SHP77 treated with DMSO at 0.1 percent for 48 hours (cell line): ENCODE measurements around the gene ARL5B.

Experiments used
- DNase-seq: peaks from one replicate; lab custom pipeline; 2025; lab: John Stamatoyannopoulos, UW

ARL5B gene

DNA sequence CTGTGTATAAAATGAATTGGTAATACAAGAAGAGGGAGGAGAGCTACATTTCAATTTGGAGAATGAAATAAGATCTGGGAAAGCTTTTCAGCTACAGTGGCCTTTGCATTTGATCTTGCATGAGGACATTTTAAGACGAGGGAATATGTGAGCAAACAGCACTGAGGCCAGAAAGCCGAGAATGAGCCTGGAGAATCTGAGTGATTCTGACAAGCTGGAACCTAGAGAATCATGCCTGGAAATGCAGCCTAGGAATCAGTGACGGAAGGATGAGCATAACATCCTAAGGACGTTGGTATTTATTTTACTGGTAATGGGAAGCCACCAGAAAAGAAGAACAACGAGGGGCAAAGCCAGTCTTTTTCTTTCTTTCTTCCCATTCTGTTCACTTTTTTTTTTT, 44.3 kb downstream of the ARL5B start:
- no peak for DNase-seq

DNA sequence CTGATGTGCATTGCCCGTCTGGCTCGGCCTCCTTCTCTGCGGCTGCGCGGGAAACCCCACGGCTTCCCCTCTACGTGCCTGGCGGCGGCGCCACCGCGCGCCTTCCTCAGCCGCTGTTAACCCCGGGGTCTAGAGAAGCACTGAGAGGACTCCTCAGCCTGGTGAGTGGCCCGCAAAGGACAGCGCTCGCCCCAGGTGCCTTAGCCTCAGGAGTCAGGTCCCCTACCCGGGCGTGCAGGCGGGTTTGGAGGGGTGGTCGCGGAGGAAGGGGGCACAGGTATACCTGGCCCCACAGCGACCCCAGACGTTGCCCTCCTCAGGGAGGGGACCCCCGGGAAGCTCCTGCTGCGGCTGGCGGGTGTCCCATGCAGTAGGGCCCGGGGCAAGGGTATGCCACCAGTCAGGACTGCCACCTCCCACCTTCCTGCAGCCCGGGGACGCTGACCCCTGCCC, 51.0 kb downstream of the ARL5B start:
- DNase-seq = no peak

DNA sequence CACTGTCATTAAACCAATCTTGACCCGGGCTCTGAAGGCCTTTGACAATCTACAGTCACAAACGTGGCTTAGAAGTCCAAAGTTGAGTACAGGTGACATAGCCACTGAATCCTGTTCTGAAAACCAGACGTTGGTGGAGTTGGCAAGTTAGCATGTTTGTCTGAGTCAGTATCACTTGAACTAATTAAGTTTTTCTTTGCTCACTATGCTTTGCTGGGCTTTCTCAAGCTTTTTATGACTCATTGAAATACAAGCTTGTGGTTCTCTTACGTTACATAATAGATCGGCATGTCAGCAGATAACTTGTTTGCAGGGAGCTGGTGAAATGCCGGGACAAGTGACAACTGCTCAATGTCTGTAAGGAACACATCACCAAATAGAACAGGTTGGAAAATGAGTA, 53.8 kb downstream of the ARL5B start:
- DNase-seq = no peak

GRCh38 chr10:18718991-18719390, 59.8 kb downstream of the ARL5B start:
- no peak for DNase-seq

DNA sequence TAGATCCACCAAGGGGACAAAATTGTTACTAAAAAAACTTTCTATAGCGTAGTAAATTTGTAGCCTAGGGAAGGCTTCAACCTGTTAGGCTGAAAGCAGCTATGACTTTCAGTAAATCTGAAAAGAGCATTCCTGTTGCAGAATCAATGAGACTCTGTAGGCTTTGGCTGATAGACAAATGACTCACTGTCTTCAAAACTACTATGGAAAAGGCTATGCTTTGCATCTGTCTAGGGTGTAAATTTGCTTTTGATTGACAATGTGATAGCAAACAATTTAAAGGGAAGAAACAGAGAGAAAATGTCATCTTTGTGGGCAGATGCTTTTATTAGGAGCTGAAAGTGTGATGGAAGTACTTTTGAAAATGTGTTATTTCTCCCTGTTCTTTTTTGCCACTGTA, 60.6 kb downstream of the ARL5B start:
- DNase-seq = no peak

DNA sequence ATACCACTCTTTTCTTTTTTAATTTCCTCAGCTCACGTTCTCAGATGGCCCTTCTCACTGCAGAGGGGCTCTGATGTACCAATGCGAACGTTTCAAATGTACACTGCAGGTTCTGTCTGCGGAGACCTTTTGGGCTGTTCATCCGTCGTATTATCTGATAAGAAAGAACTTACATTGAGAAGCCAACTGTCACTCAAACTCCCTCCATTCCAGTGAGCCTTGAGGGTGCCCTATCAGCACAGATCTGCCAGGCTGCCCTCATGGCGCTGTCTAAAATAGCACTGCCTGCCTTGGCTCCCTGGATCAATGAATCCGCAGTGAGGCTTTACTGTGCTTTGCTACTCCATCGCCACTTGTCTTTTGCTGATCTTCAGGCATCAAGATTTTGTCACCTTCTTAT, 61.8 kb downstream of the ARL5B start:
- DNase-seq = no peak

- no peak for DNase-seq
Observed at GRCh38 chr10:18723801-18724200, 64.6 kb downstream of the ARL5B start.
